Prostate gland (tissue), 2 donors: ENCODE measurements around the gene VAC14.

Experiments used
- CTCF ChIP-seq, 4 experiments: fragments of 200-600 bp in 2 of 4; fragments of 450-650 bp in 2 of 4; sonication (generic) in 2 of 4; IDR thresholded peaks; 1 replicate in 3 of 4; 2 replicates in 1 of 4; pipeline ENCODE4 v1.5.1; 2016 to 2019; ENCODE audit warnings: antibody characterized with exemption in 4 of 4, mild to moderate bottlenecking in 2 of 4, moderate library complexity in 2 of 4
- POLR2AphosphoS5 ChIP-seq: sonication (generic); formaldehyde crosslinking; IDR thresholded peaks from one replicate; pipeline ENCODE4 v1.6.1; 2017; ENCODE audit warnings: antibody characterized with exemption

- TF ChIP-seq CTCF (IDR thresholded peaks at IDR 0.05) (no peak), POLR2AphosphoS5 (no peak)
Observed at GRCh38 chr16:70713824-70714223, 87.1 kb downstream of the VAC14 start.
